GM19463 (cell line): ENCODE results near the gene PSMA5.
"Not testable (repeated sequence)": the region's sequence is repeated elsewhere in the genome, so short reads cannot be mapped to it uniquely, and the experiment has no call there.

Experiments
- ATAC-seq: cut with Tn5 transposase; IDR thresholded peaks from one replicate; pipeline ENCODE4 v1.9.1; 2021; ENCODE audit warnings: mild to moderate bottlenecking, moderate library complexity; ENCODE audit not compliant: unreplicated experiment

PSMA5 gene

DNA sequence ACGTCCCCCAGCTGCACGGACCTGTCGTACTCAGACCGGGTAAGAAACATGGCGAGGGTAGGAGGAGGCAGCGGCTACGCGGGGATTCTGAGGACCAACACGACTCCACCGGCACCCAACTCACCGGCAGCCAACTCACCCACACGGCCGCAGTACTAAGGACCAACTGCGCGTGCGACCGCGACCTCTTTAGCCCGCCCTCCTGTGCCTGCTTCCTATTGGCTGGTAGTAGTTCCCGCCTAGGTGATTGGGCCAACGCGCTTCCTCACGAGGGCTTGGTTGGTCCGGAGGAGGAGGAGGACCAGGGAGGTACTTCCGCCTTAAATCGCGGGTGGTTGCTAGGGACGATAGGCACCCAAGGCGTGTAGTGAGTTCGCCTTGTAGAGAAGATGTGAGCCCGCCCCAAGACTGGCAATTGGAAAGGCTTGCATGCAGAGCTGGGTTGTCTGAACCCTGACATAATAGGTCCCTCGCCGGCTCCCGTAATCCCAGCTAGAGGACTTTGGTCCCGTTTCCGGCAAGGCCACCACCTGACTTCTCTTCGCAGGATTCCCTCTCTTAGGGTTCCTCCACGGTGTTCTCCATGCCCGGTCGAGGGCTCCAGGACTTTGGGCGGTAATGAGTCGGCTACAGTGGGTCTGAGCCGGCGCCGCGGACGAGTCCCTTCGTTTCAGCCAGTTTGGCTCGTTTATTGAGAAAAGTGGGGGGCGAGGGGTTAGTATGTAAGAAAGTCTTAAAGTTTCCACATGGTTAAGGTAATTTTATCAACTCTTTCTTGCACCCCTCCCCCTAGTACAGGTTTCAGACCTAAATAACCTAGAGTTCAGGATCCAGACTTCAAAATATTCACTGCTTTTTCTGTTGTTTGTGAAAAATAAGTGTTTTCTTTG is at the start of gene PSMA5:
Gene PSMA5 (minus strand): TSS at position 168 of the 890 bp plus-strand sequence. CDS start 118 bp downstream, at position 50.
- peak; percentile 96 for ATAC-seq

DNA sequence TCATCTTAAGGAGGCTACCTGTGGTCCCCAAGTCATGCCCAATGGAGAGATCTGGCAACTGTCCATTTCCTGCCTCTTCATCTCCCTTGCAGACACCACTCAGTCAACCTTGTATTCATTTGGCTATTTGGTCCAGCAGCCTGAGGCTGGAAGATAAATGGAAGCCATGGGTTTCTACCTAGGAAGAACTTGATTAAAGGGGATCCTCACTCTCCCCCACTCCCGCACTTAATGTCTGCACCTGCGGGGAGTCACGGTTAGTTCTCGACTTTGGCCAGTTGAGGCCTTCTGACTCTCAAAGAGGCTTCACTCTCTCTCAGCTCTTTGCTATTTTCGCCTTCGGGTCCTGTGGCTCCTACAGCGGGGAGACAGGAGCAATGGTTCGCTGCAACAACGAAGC is 49.0 kb upstream of the PSMA5 start:
- no peak for ATAC-seq

DNA sequence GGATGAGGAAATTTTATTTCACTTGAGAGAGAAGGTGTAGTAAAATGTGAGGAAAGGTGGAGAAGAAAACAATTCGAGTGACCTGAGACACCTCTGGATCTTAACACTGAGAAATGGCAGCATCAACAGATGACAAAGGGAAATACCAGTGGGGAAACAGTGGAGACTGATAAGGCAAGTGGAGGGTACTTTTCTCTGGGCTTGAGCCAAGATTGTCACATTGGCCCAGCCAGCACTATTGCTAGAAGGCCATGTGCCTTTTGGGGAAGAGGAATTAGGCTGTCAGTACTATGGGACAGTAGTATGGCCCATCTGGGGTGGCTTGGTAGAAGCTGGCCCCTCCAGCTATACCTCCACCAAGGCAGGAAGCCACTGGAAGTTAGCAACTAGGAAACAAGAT is 48.4 kb upstream of the PSMA5 start:
- no peak for ATAC-seq

DNA sequence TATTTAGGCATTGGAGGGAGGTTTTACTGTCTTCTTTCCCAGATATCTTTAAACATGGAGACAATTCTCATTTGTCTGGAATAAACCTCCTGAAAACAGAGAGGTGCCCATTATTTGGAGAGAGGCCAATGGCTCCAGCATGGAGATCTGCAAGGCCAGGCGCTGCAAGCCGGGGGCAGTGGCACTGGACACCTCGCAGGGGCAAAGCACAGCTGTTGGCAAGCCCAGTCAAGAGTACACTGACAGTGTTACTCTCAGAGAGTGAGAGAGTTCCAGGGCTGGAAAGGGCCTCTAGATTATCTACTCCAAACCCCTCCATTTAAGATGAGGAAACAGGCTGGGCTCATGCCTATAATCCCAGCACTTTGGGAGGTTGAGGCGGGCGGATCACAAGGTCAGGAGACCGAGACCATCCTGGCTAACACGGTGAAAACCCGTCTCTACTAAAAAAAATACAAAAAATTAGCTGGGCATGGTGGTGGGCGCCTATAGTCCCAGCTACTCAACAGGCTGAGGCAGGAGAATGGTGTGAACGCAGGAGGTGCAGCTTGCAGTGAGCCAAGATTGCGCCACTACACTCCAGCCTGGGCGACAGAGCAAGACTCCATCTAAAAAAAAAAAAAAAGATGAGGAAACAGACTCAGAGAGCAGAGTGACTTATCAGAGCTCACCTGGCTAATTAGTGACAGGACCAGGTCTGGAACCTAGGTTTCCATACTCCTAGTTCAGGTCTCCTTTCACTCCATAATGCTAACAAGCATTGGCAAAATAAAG is 47.2 kb upstream of the PSMA5 start:
- ATAC-seq = not testable (repeated sequence)

DNA sequence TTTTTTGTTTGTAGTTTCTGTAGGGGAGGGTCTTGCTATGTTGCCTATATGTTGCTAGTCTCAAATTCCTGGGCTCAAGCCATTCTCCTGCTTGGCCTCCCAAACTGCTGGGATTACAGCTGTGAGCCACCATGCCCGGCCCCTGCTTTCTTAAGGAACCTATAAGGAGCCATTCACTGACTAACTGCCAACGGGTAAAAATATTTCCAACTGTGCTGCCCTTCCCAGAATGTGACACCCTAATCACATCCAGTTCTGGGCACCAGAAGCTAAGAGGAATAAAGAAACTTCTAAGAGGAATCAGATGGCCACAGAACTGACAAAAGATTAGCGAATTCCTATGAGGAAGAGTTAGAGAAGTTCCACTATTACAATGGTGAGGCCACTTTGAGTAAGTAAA is 46.5 kb upstream of the PSMA5 start:
- ATAC-seq = no peak

DNA sequence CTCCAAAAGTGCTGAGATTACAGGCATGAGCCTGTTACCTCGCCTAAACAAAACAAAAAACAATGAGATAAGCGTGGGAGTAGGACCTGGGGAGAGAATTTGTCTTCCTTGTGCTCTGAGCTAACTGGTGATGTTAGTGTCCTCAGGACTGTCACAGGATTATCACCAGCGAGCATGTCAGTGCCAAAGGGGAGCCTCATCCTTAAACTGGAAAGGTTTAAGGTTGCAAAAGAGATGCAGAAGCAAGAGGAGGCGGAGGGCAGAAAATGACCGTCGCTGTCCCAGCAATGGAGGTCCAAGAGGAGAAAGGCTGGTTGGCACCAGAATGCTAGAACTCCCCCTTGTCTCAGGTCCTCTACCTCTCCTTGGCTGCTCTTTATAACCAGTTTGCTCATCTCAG is 44.0 kb upstream of the PSMA5 start:
- ATAC-seq = no peak

DNA sequence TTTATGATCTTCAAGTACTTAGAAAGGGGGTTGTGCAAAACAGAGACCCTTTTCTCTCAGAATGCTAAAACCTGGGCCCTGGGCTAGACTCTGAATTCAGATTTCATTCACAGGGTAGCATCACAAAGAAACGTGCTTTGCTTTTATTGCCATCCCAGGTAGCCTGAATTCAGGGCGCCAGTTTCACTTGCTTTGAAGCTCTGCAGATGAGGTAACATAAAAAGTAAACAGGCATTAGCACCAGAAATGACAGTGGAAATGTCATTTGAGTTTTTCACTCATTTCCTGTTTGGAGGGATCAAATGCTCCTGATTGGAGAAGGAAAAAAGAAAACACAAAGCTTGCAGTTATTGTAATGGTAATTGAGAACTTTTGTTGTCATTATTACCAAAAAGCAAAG is 42.7 kb upstream of the PSMA5 start:
- no peak for ATAC-seq

DNA sequence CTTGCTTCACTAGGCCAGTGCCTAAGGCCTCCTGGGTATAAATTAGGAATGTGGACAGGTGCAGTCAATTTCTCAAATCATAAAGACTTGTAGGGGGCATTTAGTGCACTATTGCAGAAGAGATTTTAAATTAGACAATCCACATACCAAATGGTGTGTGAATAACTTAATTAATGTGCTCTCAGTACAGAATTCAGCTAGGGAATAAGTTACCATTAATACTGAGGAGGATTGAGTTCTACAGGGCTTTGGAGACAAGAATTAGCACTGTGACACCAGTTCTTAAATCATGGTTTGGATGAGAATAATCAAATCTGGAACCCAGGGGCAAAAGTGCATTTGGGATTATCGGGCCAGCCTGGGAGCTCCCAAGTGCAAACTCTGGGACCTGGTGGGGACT is 41.8 kb upstream of the PSMA5 start:
- ATAC-seq = no peak

DNA sequence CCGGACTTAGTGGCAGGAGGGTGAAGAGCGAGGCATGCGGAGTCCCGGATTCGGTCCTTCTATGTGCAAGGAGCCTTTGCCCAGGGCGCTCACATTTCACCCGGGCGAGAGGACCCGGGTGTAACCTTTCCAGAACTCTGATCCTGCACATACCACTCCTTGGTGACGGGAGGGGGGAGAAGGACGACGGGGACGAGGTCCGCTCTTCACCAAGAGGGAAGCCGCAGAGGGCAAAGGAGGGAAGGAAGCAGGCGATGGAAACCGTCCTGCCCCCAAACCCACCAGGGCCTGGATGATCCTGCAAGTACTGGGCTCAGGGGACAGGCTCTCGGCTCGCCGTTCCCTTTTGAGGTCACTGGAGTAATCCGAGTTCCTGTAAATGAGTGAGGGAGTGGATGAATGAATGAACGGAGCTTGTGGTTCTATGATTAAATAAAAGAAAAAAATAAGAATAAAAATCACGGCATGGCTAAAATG is 41.1 kb upstream of the PSMA5 start:
- ATAC-seq = no peak

DNA sequence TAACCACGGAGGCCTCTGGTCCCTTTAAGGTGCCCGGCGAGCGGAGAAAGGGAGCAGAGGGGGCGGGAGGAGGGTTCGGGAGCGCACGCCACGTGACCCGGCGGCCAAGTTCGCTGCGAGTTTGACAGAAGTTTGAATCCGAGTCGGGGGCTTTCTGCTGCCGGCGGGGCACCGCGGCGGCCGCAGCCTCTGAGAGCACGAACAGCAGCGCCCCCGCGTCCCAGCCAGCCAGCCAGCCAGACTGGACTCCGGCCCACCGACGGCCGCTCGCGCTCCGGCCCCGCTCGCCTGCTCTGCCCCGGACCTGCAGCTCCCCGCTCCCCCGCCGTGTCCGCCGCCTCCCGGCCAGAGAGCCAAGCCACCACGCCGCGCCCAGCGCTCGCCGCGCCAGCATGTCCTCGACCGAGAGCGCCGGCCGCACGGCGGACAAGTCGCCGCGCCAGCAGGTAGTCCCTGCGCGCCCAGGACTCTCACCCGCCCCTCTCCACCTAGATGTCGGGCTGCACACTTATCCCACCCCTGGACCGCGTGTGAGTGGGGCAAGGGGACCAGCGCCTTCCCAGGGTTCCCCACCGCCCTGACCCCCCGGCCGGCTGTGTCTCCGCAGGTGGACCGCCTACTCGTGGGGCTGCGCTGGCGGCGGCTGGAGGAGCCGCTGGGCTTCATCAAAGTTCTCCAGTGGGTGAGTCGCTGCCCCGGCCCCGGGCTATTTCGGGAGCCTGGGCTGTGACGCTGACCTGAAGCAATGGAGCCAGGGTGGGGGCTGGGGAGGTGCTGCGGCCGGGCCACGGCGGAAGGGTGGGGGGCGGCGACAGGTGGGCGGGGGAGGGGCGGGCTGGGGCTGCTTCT is 40.4 kb upstream of the PSMA5 start, which contains the start of gene SYPL2:
Gene SYPL2 (plus strand): TSS at position 95 of the 849 bp plus-strand sequence. CDS start 298 bp downstream, at position 393.
- no peak for ATAC-seq

DNA sequence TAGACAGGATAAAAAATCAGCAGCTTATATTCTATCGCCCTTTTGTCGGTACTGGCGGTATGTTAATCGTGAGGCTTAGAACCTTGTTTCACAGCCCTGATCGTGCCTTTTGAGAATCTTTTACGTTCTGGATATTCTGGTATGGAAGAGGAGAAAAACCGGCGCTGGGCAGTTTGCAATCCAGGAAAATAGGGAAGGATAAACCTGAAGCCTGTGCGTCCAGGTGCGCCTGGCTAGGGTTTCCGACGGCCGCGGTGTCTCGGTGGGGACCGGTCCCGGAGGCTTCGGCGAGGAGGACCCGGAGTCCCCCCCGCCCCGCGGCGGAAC is 39.8 kb upstream of the PSMA5 start:
- ATAC-seq = no peak

DNA sequence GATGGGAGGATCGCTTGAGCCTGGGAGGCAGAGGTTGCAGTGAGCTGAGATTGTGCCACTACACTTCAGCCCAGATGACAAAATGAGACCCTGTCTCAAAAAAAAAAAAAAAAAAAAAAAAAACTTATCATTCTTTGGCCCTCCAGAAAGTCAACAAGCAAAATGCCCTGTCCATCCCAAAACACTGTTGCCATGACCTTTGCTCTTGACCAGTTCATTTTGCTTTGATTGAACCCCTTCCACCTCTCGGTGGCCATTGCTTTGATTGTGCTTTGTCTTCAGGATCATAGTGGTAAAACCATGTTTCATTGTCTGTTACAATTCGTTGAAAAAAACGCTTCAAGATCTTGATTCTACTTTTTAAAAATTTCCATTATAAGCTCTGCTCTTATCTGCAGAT is 31.6 kb upstream of the PSMA5 start:
- no peak for ATAC-seq

DNA sequence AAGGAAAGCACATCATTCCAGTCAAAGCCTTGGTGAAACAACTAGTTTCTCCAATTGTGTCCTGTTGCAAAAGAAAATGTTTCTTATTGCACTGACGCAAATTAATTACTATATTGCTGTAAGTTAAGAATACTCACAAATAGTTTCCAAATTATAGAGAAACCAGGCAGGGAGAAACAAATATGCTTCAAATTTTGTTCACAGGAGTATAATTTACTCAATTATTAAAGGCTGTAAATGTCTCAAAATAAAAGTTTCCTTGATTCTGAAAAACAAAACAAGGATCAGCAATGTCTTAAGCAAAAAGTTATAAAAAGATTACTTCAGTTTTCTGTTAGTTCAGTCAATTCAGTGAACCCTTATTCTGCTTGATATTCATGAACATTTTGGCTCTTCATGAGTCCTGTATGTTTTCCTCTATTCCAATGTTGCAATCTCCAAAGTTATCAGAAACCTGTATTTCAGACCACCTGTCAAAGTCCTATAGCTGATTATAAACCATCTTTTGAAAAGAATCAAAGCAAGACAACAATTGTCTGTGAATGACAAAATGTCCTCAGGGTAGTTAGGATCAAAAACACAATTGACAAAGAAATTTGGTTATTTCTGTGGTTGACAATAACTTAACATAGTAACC is 28.4 kb upstream of the PSMA5 start:
- no peak for ATAC-seq

DNA sequence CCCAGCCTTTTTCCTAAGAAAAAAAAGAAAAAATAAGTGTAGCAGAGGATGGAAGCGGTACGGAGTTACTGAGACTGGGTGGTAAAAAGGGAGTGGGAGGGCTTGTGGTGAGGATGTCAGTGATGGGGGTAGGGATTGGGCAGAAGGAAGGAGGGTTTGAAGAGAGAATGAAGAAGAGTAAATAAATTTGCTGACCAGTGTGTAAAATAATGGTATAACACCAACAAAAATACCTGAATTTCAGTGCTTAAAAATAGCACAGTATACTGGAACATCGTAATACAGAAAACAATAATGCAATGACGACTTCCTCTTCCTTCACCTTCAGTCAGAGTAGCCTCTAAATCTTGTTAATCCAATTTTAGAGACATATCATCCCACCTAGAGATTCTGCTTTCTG is 21.3 kb upstream of the PSMA5 start:
- no peak for ATAC-seq

DNA sequence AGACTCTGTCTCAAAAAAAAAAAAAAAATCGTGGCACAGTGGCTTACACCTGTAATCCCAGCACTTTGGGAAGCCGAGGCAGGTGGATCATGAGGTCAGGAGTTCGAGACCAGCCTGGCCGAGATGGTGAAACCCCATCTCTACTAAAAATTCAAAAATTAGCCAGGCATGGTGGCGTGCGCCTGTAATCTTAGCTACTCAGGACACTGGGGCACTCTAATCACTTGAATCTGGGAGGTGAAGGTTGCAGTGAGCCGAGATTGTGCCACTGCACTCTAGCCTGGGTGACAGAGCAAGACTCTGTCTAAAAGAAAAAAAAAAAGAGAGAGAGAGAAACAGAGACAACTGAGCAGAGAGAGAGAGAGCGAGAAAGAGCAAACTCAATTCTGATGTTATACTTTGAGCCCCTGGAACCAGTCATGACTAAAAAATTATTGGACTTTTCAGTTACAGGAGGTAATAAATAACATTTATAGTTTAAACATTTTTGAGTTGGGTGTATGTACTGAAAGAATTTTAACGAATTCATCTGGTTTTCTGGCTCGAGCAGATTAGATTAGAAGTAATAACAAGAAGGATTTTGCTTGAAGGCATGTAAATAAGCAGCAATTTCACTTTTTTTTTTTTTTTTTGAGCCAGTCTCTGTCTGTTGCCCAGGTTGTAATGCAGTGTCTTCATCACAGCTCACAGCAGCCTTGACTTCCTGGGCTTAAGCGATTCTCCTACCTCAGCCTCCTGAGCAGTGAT is 19.9 kb upstream of the PSMA5 start:
- ATAC-seq = not testable (repeated sequence)

DNA sequence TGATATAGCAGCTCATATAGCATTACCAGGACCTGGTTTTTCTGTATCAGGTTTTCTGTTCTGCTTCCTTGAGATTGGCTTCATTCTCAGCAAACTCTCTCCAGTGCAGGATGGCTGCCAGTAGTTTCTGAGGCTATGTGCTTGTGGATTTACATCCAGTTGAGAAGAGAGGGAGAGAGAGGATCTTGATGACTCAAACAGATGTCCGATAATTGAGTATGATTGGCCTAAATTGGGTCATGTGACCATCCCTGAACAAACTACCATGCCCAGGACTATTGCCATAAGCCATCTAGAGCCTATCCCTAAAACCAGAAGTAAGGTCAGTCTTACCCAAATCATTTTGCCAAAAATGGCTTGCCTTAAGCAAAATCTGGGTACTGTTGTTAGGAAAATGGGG is 18.1 kb upstream of the PSMA5 start:
- no peak for ATAC-seq

DNA sequence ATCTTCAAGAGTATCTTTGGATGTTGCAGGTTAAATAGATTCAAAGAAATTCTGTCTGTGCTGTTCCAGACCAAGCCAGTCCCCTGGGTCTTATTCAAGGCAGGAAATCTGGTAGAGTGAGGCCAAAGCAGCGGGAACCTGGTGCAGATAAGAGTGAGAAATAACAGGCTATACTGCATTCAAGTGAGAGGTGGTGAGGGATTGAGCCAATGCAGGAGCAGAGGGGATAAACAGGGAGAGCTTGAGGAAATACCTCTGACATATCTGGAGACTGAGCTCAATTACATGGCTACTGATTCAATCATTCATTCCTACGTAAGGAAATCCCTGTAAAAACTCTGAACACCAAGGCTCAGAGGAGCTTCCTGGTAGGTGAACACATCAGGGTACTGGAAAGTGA is 17.2 kb upstream of the PSMA5 start:
- no peak for ATAC-seq

DNA sequence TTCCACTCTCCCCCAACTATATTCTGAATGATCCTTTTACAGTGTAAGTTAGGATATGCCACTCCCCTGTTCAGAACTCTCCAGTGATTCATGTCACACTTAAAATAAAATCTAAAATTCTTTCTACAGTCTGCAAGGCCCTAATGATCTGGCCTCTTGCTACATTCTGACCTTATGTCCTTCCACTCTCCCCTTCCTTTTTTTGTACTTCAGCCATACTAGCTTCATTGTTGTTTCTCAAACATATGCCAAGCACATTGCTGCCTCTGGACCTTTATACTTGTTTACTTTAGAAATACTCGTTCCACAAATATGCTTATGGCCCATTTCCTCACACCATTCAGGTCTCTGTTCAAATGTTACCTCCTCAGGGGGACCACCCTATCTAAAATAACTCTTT is 14.8 kb upstream of the PSMA5 start:
- ATAC-seq = no peak

DNA sequence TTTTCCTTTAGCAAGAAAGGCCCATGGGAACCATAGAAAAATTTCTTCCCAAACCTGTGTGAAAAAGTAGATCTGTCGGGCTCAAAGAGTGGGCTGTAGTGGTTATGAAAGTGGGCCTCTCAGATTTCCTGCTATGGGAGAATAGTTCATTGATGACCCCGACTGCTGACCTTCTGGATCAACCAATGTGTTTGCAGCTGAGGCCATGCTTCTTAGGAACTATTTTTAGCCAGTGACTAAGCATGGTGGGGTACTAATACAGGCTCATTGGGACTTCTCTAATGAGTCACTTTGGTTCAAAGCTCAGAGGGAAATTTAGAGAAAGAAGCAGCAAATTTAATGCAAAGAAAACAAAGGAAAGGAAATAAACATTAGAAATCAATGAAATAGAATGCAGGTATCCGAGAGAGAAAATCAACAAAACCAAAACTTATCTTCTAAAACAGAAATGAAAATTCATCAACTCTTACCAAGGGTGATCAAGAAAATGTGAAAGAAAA is 12.6 kb upstream of the PSMA5 start:
- ATAC-seq = no peak

DNA sequence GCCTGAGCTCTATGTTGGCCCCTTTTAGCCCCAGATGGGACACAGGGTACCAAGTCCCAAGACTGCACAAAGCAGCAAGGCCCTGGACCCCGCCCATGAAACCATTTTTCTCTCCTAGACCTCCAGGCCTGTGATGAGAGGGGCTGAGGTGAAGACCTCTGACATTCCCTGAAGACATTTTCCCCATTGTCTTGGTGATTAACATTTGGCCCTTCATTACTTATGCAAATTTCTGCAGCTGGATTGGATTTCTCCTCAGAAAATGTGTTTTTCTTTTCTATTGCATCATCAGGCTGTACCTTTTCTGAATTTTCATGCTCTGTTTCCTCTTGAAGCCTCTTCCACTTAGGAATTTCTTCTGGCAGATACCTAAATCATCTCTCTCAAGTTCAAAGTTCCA is 8.2 kb upstream of the PSMA5 start:
- ATAC-seq = no peak
